Inferior parietal cortex (tissue), 1 donor: ENCODE measurements around the gene COLQ.
"Not testable (repeated sequence)": the region's sequence is repeated elsewhere in the genome, so short reads cannot be mapped to it uniquely, and the experiment has no call there.

ENCODE experiments used
- DNase-seq: peaks from one replicate; pipeline ENCODE4 v3.0.0-alpha.2; 2016; ENCODE audit errors: extremely low spot score

Gene COLQ

GRCh38 chr3:15521573-15521965, at the start of gene COLQ:
Gene COLQ (minus strand): TSS chr3:15521706. CDS start chr3:15521625, 81 bp downstream.
- no peak for DNase-seq

GRCh38 chr3:15563190-15563589, 41.7 kb upstream of the COLQ start:
- DNase-seq: no peak

- DNase-seq: no peak
These were observed 41.1 kb upstream of the COLQ start for GRCh38 chr3:15562560-15562959.

- no peak for DNase-seq
These were observed 37.1 kb upstream of the COLQ start for GRCh38 chr3:15558581-15558980.

- DNase-seq: peak; percentile 59
These were observed 36.0 kb upstream of the COLQ start for GRCh38 chr3:15557511-15557946.

GRCh38 chr3:15556512-15556911, 35.0 kb upstream of the COLQ start:
- DNase-seq: no peak

- no peak for DNase-seq
These were observed 32.2 kb upstream of the COLQ start for GRCh38 chr3:15553749-15554148.

- DNase-seq: no peak
These were observed 30.4 kb upstream of the COLQ start for GRCh38 chr3:15551902-15552301.

- no peak for DNase-seq
These were observed 28.3 kb upstream of the COLQ start for GRCh38 chr3:15549846-15550245.

GRCh38 chr3:15542614-15543013, 21.1 kb upstream of the COLQ start:
- no peak for DNase-seq

- DNase-seq: no peak
These were observed 19.9 kb upstream of the COLQ start for GRCh38 chr3:15541371-15541770.

- DNase-seq: no peak
These were observed 17.6 kb upstream of the COLQ start for GRCh38 chr3:15539066-15539465.

GRCh38 chr3:15538345-15538744, 16.8 kb upstream of the COLQ start:
- DNase-seq: no peak

- DNase-seq: no peak
These were observed 15.3 kb upstream of the COLQ start for GRCh38 chr3:15536856-15537255.

GRCh38 chr3:15535732-15536131, 14.2 kb upstream of the COLQ start:
- DNase-seq: no peak

- not testable (repeated sequence) for DNase-seq
These were observed 11.1 kb upstream of the COLQ start for GRCh38 chr3:15532614-15533013.

GRCh38 chr3:15531346-15531745, 9.8 kb upstream of the COLQ start:
- DNase-seq: no peak

GRCh38 chr3:15528854-15529537, 7.5 kb upstream of the COLQ start:
- DNase-seq: no peak

GRCh38 chr3:15527031-15527459, 5.5 kb upstream of the COLQ start:
- DNase-seq: no peak

GRCh38 chr3:15525790-15526189, 4.3 kb upstream of the COLQ start:
- DNase-seq: no peak

GRCh38 chr3:15523660-15524417, 2.3 kb upstream of the COLQ start:
- DNase-seq: no peak

GRCh38 chr3:15522016-15522415, 510 bp upstream of the COLQ start:
- DNase-seq: no peak
